Astrocyte (in vitro differentiated cells and primary cell): ENCODE results near the gene YIPF5. TPM values are rescaled to one million over a fixed set of nuclear protein-coding genes. Genes with fewer than 3 reads are reported as not detected.

Source experiments
- DNase-seq: peaks from one replicate; pipeline ENCODE4 v3.0.0-alpha.2; 2010; ENCODE audit warnings: low read depth
- FAIRE-seq: peaks from 2 replicates; lab custom pipeline; 2011; peaks lifted over from hg19 to GRCh38; lab: Jason Lieb, UNC
- H2AFZ ChIP-seq: 2 replicates; pipeline ENCODE4 v1.6.0; 2012; ENCODE audit warnings: low read depth, low read length, inconsistent platforms
- H3K27ac ChIP-seq: 2 replicates; pipeline ENCODE4 v1.5.1; 2011; ENCODE audit warnings: low read depth, low read length, inconsistent platforms
- H3K27me3 ChIP-seq: 2 replicates; pipeline ENCODE4 v1.6.0; 2011; ENCODE audit warnings: low read length, inconsistent platforms; ENCODE audit not compliant: insufficient read depth
- H3K36me3 ChIP-seq: 2 replicates; pipeline ENCODE4 v1.5.1; 2011; ENCODE audit warnings: low read length, inconsistent platforms; ENCODE audit not compliant: insufficient read depth
- H3K4me1 ChIP-seq: 2 replicates; pipeline ENCODE4 v1.5.1; 2011; ENCODE audit warnings: low read length, inconsistent platforms; ENCODE audit not compliant: insufficient read depth
- H3K4me2 ChIP-seq: 2 replicates; pipeline ENCODE4 v1.6.0; 2012; ENCODE audit warnings: low read length, inconsistent platforms
- H3K4me3 ChIP-seq: 2 replicates; pipeline ENCODE4 v1.5.1; 2011; ENCODE audit warnings: low read depth, mild to moderate bottlenecking, low read length, inconsistent platforms; ENCODE audit not compliant: insufficient read depth
- H3K79me2 ChIP-seq: 2 replicates; pipeline ENCODE4 v1.6.0; 2012; ENCODE audit warnings: mild to moderate bottlenecking, low read length, inconsistent platforms; ENCODE audit not compliant: insufficient read depth
- H3K9ac ChIP-seq: 2 replicates; pipeline ENCODE4 v1.6.0; 2012; ENCODE audit warnings: mild to moderate bottlenecking, low read length, inconsistent platforms
- H3K9me3 ChIP-seq: 2 replicates; pipeline ENCODE4 v1.5.1; 2012; ENCODE audit warnings: low read depth, mild to moderate bottlenecking, low read length, inconsistent platforms; ENCODE audit not compliant: insufficient read depth
- H4K20me1 ChIP-seq: 2 replicates; pipeline ENCODE4 v1.6.0; 2012; ENCODE audit warnings: low read length, inconsistent platforms; ENCODE audit not compliant: insufficient read depth
- H3K27ac Mint-ChIP-seq: one replicate; pipeline ENCODE4 v1.8.0; 2021; ENCODE audit warnings: mild to moderate bottlenecking, mixed read lengths; ENCODE audit not compliant: unreplicated experiment
- H3K27me3 Mint-ChIP-seq: one replicate; pipeline ENCODE4 v1.8.0; 2021; ENCODE audit warnings: low read depth, mixed read lengths; ENCODE audit not compliant: unreplicated experiment
- H3K36me3 Mint-ChIP-seq: one replicate; pipeline ENCODE4 v1.8.0; 2021; ENCODE audit warnings: low read depth, mixed read lengths; ENCODE audit not compliant: unreplicated experiment
- H3K4me1 Mint-ChIP-seq: one replicate; pipeline ENCODE4 v1.8.0; 2021; ENCODE audit warnings: low read depth, mixed read lengths; ENCODE audit not compliant: unreplicated experiment
- H3K4me3 Mint-ChIP-seq: one replicate; pipeline ENCODE4 v1.8.0; 2021; ENCODE audit warnings: mild to moderate bottlenecking, moderate library complexity, mixed read lengths; ENCODE audit not compliant: unreplicated experiment
- H3K9me3 Mint-ChIP-seq: one replicate; pipeline ENCODE4 v1.8.0; 2021; ENCODE audit warnings: mild to moderate bottlenecking, mixed read lengths; ENCODE audit not compliant: unreplicated experiment
- CTCF ChIP-seq: IDR thresholded peaks from 2 replicates; pipeline ENCODE4 v1.5.1; 2011; ENCODE audit warnings: low read depth, mild to moderate bottlenecking, inconsistent platforms, low read length, moderate library complexity; ENCODE audit not compliant: insufficient read depth
- EZH2 ChIP-seq: IDR thresholded peaks from 2 replicates; pipeline ENCODE4 v1.6.1; 2012; ENCODE audit warnings: mild to moderate bottlenecking, low read length, inconsistent platforms; ENCODE audit not compliant: insufficient read depth
- total RNA-seq: library from RNA; stranded (reverse); gene quantifications from 2 replicates; pipeline ENCODE4 v1.2.1, GENCODE V29; 2021

Gene YIPF5
- total RNA-seq, 1 donor from 2014 or later, result 132 TPM

GRCh38 chr5:144117412-144117811 is 53.0 kb downstream of the YIPF5 start:
- no peak overlapping the region for H3K4me2 ChIP-seq
- no peak overlapping the region for H3K4me3 ChIP-seq
- no peak overlapping the region for H3K9ac ChIP-seq
- Mint-ChIP-seq H3K27ac (no peak overlapping the region), H3K9me3 (peaks cover 5% of the 10 kb centered on the region), H3K4me3 (no peak overlapping the region), H3K4me1 (peaks cover 3% of the 10 kb centered on the region), H3K27me3 (no peaks in the 10 kb centered on the region), H3K36me3 (no peaks in the 10 kb centered on the region)
- no peak for DNase-seq
- no peaks in the 10 kb centered on the region for H3K79me2 ChIP-seq
- no peaks in the 10 kb centered on the region for H4K20me1 ChIP-seq
- H3K36me3 ChIP-seq, result no peaks in the 10 kb centered on the region
- TF ChIP-seq EZH2 (no peak), CTCF (no peak)
- no peak overlapping the region for H3K27ac ChIP-seq
- no peaks in the 10 kb centered on the region for H3K4me1 ChIP-seq
- no peak for FAIRE-seq
- H3K27me3 ChIP-seq, result no peaks in the 10 kb centered on the region
- no peaks in the 10 kb centered on the region for H3K9me3 ChIP-seq
- H2AFZ ChIP-seq, result no peak overlapping the region

GRCh38 chr5:144114571-144114970 is 55.9 kb downstream of the YIPF5 start:
- FAIRE-seq, result no peak
- H3K79me2 ChIP-seq, result no peaks in the 10 kb centered on the region

More at GRCh38 chr5:144114571-144114970, 55.9 kb downstream of the YIPF5 start:
- H2AFZ ChIP-seq, result no peak overlapping the region
- no peaks in the 10 kb centered on the region for H3K36me3 ChIP-seq
- Mint-ChIP-seq H3K36me3 (no peaks in the 10 kb centered on the region), H3K27me3 (no peaks in the 10 kb centered on the region), H3K9me3 (no peaks in the 10 kb centered on the region), H3K4me1 (peaks cover 3% of the 10 kb centered on the region), H3K27ac (no peak overlapping the region), H3K4me3 (no peak overlapping the region)
- H3K4me1 ChIP-seq, result no peaks in the 10 kb centered on the region
- no peak for DNase-seq
- H3K27me3 ChIP-seq, result no peaks in the 10 kb centered on the region
- no peak overlapping the region for H3K4me2 ChIP-seq
- H3K9ac ChIP-seq, result no peak overlapping the region
- H3K9me3 ChIP-seq, result no peaks in the 10 kb centered on the region
- TF ChIP-seq EZH2, result no peak
- no peak for TF ChIP-seq CTCF
- H4K20me1 ChIP-seq, result no peaks in the 10 kb centered on the region
- no peak overlapping the region for H3K4me3 ChIP-seq
- no peak overlapping the region for H3K27ac ChIP-seq

Other genes with a start within 250 kb of the YIPF5 start
- gene KCTD16, start 214 bp upstream of the YIPF5 start, total RNA-seq, result 5.5 and 5.6 TPM in 2 replicates